T1000 (cell line): Measurements from ENCODE around the gene PSMD13.
"Not testable (repeated sequence)": the region's sequence is repeated elsewhere in the genome, so short reads cannot be mapped to it uniquely, and the experiment has no call there.

Experiments used
- DNase-seq: peaks from one replicate; lab custom pipeline; 2025; ENCODE audit warnings: mixed read lengths; lab: John Stamatoyannopoulos, UW

The PSMD13 gene

DNA sequence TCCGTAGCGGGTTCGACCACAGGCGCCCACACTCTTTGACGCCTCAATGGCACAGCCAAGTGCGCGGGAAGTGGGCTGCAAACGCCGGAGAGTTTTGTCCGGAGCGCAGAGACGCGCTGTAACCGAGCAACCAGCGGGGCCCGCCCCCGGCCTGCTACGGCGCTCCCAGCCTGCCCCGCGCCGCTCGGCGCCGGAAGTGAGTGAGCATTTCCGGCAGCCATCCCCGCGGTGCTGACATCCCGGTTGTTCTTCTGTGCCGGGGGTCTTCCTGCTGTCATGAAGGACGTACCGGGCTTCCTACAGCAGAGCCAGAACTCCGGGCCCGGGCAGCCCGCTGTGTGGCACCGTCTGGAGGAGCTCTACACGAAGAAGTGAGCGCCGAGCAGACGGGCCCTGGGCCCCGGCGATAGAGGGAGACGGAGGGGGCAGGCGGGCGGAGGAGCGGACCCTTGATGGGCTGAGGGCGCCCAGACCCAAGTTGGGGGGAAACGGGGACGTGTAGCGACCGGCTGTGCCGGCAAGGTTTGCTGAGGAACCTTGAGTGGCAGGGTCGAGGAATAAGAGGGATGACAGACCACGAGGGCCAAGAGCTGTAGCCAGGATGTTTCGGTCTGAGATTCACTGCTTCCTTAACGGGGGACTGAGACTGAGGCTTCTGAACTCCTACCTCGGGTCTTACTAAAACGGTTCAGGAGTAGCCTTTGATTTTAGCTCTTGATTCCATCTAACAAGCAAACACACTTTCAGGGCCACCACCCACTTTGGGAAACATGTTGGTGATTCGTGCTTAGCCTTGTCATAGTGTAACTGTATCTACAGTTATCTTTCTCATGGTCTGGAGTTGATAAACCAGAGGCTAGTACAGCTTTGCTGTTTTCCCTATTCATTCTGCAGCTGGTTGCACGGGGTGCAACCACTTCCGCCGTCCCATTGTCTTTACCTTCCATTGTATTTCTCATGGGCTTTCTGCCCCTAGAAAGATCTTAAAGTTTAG, at the start of gene PSMD13:
Gene PSMD13, plus strand, starts transcription at position 203 of the 994 bp plus-strand sequence. Its CDS starts 74 bp downstream, at position 277.
- peak; percentile 54 for DNase-seq

DNA sequence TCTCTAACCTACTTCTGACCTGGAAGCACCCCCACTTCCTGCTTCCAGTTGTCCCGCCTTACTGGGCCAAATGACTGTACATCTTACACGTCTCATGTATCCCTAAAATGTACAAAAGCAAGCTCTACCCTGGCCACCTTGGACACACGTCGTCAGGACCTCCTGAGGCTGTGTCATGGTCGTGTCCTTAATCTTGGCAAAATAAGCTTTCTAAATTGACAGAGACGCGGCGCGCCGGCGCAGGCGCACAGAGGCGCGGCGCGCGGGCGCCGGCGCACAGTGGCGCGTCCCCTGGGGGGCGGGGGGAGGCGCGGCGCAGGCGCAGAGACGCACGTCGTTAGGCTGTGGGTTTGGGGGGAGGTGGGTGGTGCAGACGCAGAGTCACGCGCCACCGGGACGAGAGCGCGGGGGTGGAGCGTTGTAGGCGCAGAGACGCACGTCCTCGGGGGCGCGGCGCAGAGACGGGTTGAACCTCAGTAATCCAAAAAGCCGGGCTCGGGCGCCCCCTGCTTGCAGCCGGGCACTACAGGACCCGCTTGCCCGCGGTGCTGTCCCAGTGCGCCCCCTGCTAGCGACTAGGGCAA, 47.5 kb upstream of the PSMD13 start:
- not testable (repeated sequence) for DNase-seq

DNA sequence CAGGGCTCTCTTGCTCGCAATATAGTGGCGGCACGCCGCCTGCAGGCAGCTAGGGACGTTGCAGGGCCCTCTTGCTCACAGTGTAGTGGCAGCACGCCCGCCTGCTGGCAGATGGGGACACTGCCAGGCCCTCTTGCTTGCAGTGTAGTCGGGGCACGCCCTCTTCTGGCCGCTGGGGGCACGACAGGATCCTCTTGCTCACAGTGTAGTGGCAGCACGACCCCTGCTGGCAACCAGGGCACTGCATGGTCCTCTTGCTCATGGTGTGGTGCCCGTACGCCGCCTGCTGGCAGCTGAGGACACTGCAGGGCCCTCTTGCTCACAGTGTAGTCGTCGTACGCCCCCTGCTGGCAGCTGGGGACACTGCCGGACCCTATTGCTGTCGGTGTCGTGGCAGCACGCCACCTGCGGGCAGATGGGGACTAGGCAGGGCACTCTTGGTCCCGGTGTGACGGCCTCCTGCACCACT, 46.9 kb upstream of the PSMD13 start:
- DNase-seq: not testable (repeated sequence)

- not testable (repeated sequence) for DNase-seq
Observed at GRCh38 chr11:190546-190945, 46.2 kb upstream of the PSMD13 start.

DNA sequence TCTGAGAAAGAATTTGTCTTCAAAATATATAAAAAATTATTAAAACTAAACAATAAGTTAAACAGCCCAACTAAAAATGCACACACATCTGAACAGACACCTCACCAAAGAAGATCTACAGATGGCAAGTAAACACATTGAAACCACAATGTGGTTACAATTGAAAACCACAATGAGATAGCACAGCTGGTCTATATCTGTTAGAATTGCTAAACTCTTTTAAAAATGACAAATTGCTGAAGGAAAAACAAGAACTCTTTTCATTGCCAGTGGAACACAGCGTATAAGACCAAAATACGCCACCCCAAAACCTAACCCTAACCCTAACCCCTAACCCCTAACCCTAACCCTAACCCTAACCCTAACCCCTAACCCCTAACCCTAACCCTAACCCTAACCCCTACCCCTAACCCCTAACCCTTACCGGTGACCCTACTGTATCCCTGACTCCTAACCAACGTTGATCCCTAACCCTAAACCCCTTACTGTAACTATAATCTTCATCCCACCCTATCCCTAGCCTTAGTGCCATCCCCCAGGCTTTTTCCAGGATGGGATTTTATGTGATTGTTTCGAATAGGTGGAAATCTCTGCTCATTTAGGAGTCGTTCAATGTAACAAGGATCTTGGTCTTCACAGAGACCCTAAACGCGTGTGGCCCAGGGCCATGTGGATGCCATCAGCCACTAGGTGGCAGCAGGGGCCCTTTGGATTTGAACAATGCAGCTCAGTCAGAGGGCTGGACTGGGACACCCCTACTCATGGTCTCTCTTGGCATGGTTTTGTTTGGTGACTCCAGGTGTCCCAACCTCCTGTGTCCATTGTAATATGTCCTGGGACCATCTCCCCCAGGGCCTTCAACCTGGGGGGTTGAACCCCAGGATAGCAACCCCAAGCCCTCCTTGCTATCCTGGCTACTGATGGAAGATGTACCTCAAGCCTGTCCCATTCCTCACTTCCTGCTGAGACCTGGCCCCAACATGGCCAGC, 45.0 kb upstream of the PSMD13 start:
- DNase-seq: not testable (repeated sequence)

DNA sequence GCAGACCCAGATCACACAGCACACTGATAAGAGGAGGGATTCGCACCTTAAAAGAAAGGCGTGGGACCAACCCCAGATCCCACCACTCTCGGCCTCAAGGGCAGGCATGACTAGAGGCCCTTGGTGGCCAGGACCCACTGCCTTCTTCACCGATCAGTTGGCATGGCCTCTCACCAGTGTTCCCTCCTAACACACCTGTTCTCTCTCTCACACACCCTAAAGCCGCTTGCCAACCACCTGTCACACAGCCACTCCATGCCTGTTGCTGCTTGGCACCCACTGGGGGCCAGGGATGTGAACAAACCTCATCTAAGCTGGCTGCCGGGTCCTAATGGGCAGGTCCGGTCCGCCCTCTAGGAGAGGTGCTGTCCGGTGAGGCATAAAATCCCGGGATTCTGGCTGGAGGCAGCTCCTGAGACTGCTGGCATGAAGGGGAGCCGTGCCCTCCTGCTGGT, 44.1 kb upstream of the PSMD13 start, which contains the start of gene SCGB1C1:
Gene SCGB1C1, plus strand, starts transcription at position 405 of the 455 bp plus-strand sequence. Its CDS starts 22 bp downstream, at position 427.
- not testable (repeated sequence) for DNase-seq

DNA sequence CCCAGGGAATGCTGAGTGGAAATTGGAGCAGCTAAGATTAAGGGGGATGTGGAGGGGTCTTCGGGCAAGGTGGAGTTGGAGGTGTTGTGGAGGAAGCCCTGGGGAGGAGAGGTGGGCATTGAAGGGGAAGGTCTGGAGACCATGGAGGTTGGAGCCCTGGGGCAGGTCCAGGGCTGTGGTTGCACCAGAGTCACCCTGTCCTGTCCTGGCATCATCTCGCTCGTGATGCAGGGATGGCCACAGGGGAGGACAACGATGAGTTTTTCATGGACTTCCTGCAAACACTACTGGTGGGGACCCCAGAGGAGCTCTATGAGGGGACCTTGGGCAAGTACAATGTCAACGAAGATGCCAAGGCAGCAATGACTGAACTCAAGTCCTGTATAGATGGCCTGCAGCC, 43.3 kb upstream of the PSMD13 start:
- not testable (repeated sequence) for DNase-seq

GRCh38 chr11:196786-197731, 39.7 kb upstream of the PSMD13 start:
- DNase-seq: no peak

- DNase-seq: no peak
Observed at GRCh38 chr11:197741-198235, 39.0 kb upstream of the PSMD13 start.

DNA sequence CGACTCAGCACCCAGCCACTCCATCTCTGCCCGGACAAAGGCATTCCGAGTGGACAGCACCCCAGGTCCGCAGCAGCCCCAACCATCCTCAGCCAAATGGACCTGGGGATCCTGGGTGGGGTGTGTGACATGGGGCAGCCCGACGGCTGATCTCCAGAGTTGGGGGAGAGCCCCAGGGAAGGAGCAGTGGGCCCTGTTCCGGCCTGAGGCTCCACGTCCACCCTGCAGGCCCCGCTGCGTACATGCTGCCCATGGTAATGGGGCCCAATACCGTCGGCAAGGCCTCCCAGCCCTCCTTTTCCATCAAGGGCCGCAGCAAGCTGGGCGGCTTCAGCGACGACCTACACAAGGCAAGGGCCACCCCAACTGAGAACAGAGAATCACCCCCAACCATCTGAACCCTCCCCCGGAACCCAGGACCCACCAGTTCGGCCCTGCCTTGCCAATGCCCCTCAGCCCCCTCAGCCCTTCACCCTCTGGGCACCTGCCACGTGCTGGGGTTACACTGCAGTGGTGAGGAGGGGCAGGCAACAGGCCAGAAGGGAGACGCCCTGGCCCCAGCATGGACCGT, 38.5 kb upstream of the PSMD13 start:
- DNase-seq: no peak

DNA sequence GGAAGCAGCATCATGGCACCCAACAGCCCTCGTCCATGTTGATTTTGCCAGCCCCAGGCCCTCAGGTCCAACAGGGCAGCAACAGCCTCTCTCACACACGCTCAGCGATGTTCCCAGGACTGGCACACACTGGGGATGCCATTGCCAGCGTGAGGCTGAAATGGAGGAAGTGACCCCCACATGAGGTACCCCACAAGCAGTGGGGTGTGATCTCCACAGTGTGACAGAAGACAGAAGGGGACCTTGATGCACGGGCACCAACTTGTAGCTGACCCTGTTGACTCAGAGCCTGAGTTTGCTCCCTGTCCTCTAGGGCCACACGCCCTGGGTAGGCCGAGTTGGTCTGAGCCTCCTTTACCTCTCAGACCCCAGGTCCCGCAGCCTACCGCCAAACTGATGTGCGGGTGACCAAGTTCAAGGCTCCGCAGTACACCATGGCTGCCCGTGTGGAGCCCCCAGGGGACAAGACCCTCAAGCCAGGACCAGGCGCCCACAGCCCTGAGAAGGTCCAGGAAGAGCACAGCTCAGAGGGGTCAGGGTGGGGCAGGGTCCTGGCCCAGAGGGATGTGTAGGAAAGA, 37.7 kb upstream of the PSMD13 start:
- DNase-seq: no peak

DNA sequence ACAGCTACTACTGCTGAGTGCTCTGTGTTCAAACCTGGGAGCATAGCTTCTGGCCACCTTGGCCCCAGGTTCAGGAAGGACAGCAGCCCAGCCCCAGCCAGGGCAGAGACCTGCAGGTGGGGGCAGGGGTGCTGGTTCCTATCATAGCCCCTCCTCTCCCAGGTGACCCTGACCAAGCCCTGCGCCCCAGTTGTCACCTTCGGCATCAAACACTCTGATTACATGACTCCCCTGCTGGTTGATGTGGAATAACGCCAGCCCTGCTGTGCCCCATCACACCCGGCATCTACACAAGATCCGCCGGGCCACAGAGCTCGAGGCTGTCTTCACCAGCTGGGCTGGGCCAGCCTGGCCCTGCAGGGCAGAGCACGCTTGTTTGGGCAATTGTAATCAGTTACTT, 37.0 kb upstream of the PSMD13 start:
- DNase-seq: no peak

- no peak for DNase-seq
Observed at GRCh38 chr11:200224-201003, 36.4 kb upstream of the PSMD13 start.

- DNase-seq: no peak
Observed at GRCh38 chr11:201966-202365, 34.8 kb upstream of the PSMD13 start.

- no peak for DNase-seq
Observed at GRCh38 chr11:202490-202889, 34.3 kb upstream of the PSMD13 start.

DNA sequence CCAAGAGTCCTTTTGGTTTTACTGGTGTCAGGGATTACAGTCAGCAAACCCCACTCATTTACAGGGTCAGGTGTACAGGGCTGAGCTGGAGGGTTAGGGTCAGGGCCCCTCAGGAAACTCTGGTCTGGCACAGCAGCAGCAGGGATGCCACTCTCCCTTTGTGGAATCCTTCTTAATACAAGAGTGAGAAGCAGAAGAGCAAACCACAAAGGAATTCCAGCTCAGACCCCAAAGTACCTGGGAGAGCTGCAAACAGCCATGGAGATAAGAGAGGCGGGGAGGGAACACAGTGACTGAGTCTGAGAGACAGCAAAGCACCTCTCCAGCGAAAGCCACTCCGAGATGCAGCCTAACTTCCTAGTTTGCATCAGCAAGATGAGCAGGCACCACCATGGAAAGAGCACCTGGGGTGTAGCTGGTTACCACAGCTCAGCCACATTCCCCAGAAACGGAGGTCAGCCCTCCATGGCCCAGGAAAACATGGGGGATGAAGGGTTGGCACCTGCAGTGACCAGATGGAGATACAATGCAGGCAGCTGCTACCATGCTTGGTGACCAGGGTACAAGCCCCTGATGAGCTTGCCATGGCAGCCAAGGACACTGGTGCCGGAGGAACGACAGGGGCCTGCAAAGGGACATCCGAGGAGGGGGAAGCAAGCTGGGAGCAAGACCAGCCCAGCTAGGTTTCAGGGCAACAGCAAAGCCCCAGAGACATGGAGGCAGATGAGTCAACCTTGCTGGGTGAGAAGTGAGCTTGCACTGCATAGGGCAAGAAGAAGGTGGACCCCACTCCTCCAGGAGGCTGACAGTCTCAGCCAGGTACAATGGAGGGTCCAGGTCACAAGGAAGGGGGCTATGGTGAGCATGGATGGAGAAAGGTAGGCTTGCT, 33.5 kb upstream of the PSMD13 start:
- no peak for DNase-seq

DNA sequence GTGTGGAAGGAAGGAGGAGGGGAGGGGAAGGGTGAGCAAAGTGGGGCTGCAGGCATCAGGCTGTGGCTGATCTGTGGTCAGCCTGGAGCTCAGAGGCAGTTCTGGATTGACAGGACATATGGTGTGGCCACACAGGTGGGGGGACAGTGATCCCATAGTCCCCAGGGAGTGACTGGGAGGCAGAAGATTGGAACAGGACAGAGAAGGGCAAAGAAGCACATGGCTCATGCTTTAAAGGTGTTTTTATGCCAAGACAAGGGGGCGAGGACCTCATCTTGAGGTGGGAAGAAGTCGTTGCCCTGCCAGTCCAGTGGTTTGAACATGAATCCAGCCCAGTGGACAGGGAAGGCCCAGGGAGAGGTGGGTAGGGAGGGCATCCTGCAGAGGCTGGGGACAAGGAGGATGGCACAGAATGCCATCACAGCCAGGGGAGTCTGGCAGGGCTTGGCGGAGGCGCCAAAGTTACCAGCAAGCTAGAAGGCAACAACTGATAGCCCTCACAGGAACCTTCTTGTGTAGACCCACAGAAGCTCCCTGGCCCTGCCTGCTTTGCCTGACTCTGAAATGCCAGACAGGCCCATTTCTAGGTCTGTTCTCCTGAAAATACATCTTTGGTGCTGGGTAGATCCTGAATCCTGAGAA, 32.7 kb upstream of the PSMD13 start:
- no peak for DNase-seq
